Fibroblast of pulmonary artery (primary cell): Measurements from ENCODE around the gene LAMP1.
"Not testable (repeated sequence)": the region's sequence is repeated elsewhere in the genome, so short reads cannot be mapped to it uniquely, and the experiment has no call there.

Experiments used
- DNase-seq: peaks from one replicate; pipeline ENCODE4 v3.0.0-alpha.2; 2010; ENCODE audit warnings: low read depth
- H3K4me3 ChIP-seq: replicated peaks from 2 replicates; pipeline ENCODE4 v1.5.1; 2011; ENCODE audit warnings: low read depth, mild to moderate bottlenecking, control low read depth, low read length, moderate library complexity
- CTCF ChIP-seq: IDR thresholded peaks from 2 replicates; pipeline ENCODE4 v1.5.1; 2011; ENCODE audit warnings: mild to moderate bottlenecking, control low read depth, low read length, inconsistent platforms; ENCODE audit errors: missing control alignments

LAMP1 gene

GRCh38 chr13:113309473-113309872 is 12.4 kb downstream of the LAMP1 start:
- no peak overlapping the region for H3K4me3 ChIP-seq
- DNase-seq, result no peak
- TF ChIP-seq CTCF, result no peak

GRCh38 chr13:113314112-113314511 is 17.1 kb downstream of the LAMP1 start:
- H3K4me3 ChIP-seq, DNase-seq: not testable (repeated sequence)

- DNase-seq, H3K4me3 ChIP-seq: not testable (repeated sequence)
Observed at GRCh38 chr13:113314895-113315470, 17.9 kb downstream of the LAMP1 start.

GRCh38 chr13:113315992-113316391 is 19.0 kb downstream of the LAMP1 start:
- no peak for DNase-seq
- no peak for TF ChIP-seq CTCF
- H3K4me3 ChIP-seq, result no peak overlapping the region

GRCh38 chr13:113317031-113317430 is 20.0 kb downstream of the LAMP1 start:
- TF ChIP-seq CTCF, result no peak
- no peak overlapping the region for H3K4me3 ChIP-seq

GRCh38 chr13:113318956-113319355 is 21.9 kb downstream of the LAMP1 start:
- H3K4me3 ChIP-seq, result no peak overlapping the region
- no peak for DNase-seq
- TF ChIP-seq CTCF, result no peak

More at GRCh38 chr13:113317031-113317430, 20.0 kb downstream of the LAMP1 start:
- DNase-seq, result no peak

- DNase-seq, result no peak
- no peak overlapping the region for H3K4me3 ChIP-seq
- TF ChIP-seq CTCF, result no peak
Observed at GRCh38 chr13:113319371-113319770, 22.3 kb downstream of the LAMP1 start.

- no peak for TF ChIP-seq CTCF
- H3K4me3 ChIP-seq, result no peak overlapping the region
- DNase-seq, result no peak
Observed at GRCh38 chr13:113320226-113320875, 23.3 kb downstream of the LAMP1 start.
